Activated CD4-positive, alpha-beta T cell treated with anti-CD3 and anti-CD28 coated beads for 4 hours (primary cell): Measurements from ENCODE around the gene HCRTR2.
"Not testable (repeated sequence)": the region's sequence is repeated elsewhere in the genome, so short reads cannot be mapped to it uniquely, and the experiment has no call there.

Source experiments
- DNase-seq, 2 donors: peaks; one replicate each; pipeline ENCODE4 v3.0.0-alpha.2; 2020

HCRTR2 gene

DNA sequence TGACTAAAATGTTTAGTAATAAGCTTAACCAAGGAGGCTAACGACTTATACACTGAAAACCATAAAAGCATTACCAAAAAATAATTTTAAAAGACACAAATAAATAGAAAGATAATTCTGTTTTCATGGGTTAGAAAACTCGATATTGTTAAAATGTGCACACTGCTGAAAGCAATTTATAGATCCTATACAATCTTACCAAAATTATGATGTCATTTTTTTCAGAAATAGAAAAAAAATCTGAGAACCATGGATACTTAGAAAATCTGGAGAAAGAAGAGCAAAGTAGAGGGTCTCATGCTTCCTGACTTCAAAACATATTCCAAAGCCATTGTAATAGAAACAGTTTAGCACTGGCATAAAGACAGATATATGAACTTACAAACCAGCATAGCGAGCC, 46.6 kb downstream of the HCRTR2 start:
- no peak for DNase-seq

DNA sequence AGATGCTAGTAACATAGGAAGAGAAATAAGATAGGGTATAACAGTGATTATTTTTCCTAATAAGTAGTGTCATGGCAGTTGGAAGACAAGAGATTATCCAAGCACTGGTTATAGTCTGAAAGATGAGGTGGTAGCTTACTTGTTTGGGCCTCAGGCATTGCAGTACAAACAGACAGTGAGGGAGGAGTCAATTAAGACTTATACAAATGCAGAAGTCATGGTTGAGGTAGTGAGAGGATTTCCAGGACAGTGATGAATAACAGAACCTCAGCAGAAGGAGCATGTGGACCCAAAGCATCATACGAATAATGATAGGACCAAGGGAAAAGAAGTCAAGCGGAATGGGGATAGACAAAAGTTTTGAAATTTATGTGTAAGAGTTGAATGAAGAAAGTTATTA, 53.5 kb downstream of the HCRTR2 start:
- no peak for DNase-seq

DNA sequence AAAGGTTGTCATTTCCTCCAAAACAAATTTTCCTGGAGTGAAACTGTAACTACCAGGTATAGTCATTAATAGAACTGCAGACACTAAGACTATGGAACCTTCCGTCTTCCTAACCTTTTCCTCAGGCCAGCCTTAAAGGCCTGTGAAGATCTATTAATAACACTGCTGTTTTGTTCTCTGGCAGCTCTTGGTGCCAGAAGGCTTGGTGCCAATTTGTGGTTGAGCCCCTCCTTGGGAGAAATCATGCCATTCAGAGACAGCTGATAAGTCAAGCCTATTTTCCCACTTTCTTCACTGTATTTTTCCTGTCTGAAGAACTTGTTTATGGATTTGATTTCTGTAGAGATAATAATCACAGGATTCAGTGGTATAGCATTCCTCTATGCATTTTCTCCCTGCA, 64.8 kb downstream of the HCRTR2 start:
- DNase-seq, result no peak

DNA sequence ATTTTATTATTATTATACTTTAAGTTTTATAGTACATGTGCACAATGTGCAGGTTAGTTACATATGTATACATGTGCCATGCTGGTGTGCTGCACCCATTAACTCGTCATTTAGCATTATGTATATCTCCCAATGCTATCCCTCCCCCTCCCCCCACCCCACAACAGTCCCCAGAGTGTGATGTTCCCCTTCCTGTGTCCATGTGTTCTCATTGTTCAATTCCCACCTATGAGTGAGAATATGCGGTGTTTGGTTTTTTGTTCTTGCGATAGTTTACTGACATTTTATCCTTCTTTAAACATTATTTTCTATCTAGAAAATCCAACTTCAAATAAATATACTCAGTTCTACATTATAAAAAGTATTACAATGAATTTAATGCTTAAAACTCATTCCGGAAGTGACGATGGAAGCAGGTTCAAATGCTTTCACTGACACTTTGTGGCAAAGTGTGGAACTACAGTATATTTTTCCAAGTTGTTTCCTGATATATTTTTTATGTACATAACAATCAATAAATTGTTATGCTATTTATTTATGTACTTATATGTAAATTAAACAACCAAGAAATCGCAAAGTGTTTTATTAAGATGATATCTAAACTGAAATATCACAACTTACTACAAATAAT, 66.8 kb downstream of the HCRTR2 start:
- not testable (repeated sequence) for DNase-seq

DNA sequence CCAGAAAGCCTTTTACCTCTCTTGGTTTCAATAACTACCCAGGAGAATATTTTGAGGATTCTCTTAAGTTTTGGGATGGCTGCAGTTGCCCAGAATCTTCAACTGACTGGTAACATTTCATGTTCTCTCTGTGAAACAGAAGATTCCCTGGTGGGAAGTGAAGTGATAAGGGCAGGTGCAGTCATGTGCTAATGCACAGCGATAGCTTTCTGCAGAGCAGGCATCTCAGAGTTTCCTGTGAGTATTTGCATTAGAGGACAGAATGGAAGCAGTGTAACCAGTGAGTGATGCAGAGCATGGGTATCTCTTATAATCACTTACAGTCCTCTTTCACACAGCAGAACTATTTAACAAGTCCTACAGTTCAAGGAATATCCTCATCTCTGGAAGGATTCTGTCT, 76.1 kb downstream of the HCRTR2 start:
- DNase-seq, result no peak

DNA sequence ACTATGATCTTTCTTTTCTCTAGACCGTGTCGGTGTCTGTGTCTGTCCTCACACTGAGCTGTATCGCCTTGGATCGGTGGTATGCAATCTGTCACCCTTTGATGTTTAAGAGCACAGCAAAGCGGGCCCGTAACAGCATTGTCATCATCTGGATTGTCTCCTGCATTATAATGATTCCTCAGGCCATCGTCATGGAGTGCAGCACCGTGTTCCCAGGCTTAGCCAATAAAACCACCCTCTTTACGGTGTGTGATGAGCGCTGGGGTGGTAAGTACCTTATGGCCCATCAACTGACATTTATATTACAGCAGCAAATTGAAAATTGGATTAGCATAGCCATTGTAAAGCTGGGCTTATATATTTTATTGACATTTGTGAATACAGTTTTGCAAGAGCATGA, 80.8 kb downstream of the HCRTR2 start:
- DNase-seq, result no peak

DNA sequence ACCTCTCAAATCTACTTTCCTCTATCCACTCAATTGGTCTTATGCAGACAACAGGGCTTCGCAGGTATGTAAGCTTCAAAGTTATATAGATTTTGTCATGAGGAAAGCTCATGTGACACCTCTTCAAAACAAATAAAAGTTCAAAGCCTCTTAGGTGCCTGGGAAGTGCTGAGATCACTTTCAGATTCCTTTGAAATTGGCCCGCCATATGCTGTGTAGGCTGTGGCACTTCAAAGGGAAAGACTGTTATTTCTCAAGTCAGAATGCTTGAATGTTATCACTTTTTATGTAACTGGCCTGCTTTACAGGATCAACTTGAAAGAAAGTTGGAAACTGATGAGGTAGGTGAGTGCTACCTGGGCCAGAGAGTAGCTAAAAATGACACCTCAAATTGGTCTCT, 85.9 kb downstream of the HCRTR2 start:
- no peak for DNase-seq

DNA sequence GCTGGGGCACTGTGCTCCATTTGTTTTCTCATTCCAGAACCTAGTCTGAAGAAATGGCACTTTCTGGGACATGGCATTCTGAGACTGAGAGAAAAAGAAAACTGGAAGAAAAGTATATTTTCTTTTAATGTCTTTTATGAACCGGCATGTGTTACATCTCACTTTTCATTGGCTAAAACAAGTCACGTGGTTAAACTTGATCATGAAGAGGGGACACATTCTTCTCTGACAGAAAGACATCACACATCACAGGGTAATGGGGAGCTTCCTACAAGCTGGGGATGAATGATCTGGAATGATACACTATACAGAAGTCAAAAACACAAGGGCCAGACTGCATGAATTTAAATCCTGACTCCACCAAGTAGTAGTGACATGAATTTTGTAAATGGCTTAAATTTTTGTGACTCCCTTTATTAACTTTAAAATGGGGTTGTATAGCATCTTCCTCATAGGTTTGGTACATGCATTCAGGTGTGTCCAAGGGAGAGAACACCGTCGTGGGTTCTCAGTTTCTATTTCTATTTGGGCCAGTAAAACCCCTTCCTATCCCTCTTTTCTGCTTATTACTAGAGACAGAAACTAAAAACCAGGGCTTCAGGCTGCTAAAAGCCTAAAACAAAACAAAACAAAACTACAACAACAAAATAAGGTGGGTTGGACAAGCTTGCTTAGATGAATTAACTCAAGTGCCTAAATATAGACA, 91.2 kb downstream of the HCRTR2 start:
- no peak for DNase-seq

DNA sequence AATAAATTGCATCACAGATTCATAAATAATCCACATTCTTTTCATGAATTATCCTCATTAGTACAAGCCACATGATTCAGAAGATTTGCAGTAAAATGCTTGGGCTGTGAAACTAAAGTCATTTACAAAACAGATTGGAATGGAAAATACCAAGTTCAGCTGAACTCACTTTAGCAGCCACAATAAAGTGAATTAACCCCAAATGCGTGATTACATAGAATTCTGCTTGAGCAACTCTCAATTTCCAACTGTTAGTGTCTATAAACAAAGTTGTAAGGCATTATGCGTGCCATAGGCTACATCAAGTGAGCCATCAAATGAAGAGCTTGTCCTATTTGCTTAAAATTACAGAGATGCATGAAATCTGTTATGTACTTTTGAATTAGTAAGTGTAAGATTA, 92.6 kb downstream of the HCRTR2 start:
- DNase-seq, result no peak

DNA sequence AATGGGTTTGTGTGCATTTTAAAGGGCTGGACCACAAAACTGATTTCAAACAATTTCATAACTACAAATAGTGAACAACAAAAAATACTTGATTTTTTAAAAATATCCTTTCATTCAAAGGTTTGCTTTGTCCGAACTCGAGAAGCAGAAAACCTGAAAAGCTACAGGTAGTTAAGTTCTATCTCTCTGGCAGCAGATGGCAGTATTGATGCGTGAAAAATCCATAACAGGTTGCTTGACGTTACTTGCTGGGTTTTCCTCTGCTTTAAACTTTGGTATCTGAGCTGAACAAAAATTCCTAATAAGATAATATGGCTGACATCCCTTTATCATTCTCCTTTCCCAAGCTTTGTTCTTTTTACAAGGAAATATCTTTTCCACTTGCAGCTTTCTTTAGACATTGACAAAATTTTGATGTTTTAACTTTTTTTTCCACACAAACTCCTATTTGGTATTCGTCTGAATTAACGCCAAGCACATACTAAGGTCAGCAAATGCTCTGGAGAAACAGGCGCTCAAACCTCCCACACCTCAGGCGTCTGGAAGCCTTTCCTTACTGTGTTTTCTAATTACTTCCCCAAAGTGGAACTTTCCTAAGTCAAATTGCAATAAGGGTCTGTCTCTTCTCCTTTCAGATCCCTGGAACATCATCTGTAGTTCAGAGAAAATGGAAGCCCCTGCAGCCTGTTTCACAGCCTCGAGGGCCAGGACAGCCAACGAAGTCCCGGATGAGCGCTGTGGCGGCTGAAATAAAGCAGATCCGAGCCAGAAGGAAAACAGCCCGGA, 102.6 kb downstream of the HCRTR2 start:
- DNase-seq, result no peak

DNA sequence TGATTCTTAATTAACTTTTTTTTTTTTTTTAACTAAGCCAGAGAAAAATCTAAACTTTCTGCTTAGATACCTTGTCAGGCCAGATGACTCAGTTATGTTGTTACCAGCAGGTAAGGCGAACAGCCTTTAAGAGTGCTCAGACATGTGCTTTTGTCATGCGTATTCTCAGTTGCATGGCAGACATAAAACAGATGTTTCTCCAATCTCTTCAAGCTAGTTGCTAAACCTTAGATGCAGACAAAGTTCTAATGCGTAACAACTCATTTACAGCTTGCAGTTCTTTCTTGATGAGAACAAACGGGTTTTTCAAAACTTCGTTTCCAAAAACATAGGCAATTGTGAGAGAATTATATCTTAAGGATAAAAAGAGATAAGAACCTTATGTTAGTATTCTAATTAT, 103.3 kb downstream of the HCRTR2 start:
- DNase-seq, result no peak

DNA sequence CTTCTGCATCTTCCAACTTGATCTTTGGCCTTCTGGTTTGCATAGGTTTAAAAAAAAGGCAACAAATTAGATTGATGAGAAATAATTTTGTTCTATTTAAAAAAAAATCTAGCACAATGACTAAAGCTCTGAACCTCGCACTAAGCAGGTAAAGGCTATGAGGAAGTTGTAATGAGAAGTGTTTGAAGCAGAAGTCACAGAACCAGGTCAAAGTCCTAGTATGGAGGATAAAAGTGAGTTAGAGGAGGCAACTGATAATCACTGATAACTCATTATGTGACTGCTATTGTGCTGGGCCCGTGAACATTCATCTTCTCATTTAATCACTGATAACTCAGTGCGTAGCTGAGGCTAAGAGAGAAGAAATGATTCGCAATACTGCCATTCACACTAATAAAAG, 106.9 kb downstream of the HCRTR2 start:
- no peak for DNase-seq

DNA sequence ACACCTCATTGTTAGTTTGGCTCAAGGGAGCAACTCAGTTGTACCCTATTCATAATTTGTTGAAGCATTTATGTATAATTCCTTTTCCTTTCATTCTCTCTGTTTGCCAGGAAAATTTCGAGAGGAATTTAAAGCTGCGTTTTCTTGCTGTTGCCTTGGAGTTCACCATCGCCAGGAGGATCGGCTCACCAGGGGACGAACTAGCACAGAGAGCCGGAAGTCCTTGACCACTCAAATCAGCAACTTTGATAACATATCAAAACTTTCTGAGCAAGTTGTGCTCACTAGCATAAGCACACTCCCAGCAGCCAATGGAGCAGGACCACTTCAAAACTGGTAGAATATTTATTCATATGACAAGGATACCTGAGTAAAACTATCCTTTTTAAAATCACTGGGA, 107.8 kb downstream of the HCRTR2 start:
- no peak for DNase-seq

DNA sequence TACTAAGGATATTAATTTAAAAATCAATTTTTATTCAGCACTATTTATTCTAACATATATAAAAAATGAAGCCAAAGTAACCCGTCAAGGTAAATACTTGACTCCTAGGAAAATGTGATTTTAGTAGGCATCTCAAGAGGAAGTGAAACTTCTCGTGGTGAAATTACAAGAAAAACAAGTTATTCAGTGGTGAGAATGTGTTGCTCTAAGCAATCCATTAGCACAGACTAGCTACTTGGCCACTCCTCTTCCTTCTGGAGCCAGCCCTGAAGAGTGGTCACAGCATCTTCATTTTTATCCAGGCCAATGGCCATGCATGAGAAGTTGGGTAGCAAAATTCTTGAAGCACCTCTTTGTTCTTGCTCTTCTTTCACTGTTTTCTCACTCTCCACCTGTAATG, 112.5 kb downstream of the HCRTR2 start:
- DNase-seq, result no peak

DNA sequence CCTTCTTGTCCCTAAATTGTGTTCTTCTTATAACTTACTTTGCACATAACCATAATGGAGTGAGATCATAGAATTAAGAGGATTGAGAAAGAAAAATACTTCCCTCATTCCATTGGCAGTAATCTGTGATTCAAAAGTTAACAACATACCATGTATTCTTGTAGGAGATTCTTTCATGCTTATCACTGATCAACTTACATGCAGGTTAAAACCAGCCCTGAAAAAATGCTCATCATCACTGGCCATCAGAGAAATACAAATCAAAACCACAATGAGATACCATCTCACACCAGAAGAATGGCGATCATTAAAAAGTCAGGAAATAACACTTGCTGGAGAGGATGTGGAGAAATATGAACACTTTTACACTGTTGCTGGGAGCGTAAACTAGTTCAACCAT, 116.4 kb downstream of the HCRTR2 start:
- no peak for DNase-seq

DNA sequence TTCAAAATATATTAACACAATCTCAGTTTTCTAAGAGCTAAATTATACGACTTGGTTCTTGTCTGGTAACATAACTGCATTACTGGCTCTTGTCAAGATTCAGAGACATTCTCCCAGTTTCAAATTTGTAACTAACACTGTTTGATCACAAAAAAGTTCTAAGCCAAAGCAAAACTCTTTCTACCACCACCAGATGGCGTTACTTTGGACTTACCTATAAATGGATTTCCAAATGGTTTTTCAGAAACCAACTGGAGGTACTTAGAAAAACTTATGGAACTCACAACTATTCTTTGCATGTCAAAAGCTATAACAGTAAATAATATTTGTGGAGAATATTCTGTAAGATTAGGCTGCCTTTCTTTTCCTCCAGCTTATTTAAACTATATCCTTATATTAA, 118.8 kb downstream of the HCRTR2 start:
- no peak for DNase-seq

DNA sequence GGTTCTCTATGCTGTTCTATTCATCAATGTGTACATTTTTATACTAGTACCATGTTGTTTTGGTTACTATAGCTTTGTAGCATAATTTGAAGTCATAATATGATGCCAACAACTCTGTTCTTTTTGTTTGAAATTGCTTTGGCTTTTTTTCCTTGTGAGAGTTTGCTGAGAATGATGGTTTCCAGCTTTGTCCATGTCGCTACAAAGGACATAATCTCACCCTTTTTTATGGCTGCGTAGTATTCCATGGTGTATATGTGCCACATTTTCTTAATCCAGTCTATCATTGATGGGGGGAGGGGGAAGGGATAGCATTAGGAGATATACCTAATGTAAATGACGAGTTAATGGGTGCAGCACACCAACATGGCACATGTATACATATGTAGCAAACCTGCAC, 122.9 kb downstream of the HCRTR2 start:
- not testable (repeated sequence) for DNase-seq

DNA sequence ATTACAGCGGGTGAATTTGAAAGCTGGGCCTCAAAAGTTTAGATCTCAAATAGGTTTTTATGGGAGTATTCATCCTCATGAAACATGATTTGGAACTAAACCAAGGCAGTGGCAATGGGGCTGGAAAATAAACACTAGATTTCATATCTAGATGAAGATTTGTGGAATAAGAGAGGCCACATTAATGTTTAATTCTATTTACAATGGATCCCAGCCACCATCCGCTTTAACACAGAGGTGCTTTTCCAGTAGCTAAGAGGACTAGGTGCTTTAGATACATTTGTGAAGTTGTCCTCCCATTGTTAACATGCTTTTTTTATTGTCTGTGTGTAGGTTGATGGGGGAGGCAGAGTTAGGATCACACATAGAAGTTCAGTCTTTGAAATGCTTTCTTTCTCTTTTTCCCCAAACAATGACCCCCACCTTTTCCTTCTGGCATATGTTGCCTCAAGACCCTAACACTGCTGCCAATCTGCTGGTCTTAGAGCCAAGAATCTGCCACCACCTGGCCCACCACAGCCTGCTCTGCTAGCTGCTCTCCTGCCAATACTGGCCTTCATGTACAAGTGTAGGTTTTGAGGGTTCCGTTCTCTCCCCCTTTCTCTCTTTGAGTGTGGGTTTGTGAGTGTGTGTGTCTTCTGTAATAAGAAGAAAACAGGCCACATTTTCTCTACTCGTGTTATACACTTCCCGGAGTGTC, 125.1 kb downstream of the HCRTR2 start:
- DNase-seq, result no peak

DNA sequence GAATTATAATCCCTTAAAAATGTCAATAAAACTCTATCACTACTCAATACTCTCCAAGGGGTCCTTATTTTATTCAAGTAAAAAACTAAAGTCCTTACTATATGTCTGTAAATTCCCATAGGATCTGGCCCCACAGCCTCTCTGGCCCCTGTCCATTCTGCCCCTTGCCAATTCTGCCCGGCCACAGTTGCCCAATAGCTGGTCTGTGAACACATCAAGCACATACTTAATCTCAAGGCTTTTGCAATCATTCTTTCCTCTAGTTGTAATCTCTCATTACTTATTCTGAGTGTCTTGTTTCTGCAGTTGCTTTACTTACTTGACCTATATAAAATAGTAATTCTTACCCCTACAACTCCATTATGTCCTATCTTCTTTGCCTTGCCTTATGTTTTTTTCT, 130.4 kb downstream of the HCRTR2 start:
- DNase-seq, result no peak

DNA sequence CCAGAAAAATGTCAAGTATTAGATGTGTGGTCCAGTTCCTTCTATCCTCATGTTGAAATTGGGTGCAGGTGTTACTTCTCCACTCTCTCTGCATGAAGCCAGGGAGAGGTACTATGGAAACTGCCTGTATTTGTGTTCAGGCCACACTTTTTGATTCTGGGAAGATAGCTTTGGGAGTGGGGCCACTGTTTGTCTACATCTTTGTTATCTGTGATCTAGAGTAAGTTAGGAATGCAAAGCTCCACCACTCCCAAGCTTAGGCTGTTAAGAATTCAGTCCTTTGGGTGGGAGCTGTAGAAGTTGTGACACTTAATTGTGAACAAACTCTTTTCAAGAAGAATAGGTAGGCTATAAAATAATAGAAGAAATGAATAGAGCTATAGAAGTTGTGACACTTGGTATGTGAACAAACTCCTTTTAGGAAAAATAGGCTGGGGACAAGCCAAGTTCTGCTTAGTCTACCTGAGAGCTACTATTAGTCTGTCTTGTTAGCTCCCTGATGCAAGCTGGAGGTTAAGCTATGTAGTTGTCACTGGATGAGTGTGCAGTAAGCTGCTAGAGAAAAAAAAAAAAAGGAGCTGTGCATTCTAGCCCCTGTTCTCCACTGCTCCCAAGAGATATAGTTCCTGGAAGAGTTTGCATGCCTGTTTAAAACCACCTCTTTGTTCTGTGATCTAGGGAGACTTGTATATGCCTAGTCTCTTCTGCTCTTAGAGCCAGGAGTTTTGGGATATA, 145.8 kb downstream of the HCRTR2 start:
- no peak for DNase-seq

DNA sequence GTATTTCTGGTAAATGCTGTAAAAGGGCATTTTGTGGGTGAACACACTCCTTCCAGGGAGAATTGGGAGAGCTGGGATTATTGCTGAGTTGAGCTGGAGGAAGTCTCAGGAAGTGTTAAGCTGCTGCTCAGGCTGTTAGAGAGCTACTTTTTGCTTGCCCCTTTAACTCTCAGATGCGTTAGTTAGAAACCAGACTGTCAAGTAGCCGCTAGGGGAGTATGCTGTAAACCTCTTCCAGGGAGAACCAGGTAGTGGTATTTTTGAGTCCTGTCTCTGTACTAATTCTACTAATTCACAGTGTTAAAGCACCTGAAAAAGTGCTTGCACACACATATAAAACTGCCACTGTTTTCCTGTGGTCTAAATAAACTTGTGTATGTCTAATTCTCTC, 146.4 kb downstream of the HCRTR2 start:
- no peak for DNase-seq

DNA sequence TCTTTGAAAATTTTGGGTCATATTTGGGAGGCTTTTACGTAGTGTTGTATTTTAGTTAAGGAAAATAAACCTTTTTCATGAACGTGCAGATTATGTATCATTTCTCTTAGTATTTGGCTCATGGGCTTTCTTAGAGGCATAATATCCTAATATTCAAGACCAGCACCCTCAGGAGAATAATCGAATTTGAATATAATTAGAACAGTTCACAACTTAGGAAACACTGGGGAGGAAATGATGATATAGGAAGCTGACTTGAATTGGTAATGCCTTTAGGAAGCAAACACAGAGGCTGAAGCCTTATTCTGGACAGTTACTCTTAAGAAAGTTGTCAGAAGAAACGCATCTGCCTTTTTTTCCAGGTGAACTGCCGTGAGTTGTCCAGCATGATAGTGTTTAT, 152.9 kb downstream of the HCRTR2 start, which contains the start of gene GFRAL:
Gene GFRAL, plus strand, starts transcription at position 301 of the 400 bp plus-strand sequence. Its CDS starts 86 bp downstream, at position 387.
- DNase-seq, result no peak
